Measurements from ENCODE around the gene CST1. TPM values are rescaled to one million over a fixed set of nuclear protein-coding genes. Genes with fewer than 3 reads are reported as not detected.

CST1 gene, protein sequence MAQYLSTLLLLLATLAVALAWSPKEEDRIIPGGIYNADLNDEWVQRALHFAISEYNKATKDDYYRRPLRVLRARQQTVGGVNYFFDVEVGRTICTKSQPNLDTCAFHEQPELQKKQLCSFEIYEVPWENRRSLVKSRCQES
- total RNA-seq = 3.9 TPM in 1 of 2 replicates, not detected in the other

DNA sequence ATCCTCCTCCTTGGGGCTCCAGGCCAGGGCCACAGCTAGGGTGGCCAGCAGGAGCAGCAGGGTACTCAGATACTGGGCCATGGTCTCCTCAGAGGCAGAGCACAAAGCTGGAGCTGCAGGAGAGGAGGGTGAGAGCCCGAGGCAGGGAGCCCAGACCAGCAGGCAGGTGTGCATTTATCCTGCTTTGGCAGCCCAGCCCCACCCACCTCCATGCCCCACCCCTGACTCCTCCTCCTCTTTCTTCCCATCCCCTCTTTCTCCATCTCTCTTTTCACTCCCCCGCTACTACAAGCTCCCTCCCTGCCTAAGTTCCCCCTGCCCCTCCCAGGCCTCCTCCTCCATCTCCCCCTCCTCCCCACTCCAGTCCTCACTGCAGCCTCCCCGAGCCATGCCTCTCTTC is at the start of gene CST1:
Gene CST1 (minus strand): TSS at position 150 of the 400 bp plus-strand sequence. CDS start 69 bp downstream, at position 81.

Other genes starting within 250 kb of the CST1 start
- not detected in 2 replicates for gene CST9L, start 182.5 kb downstream of the CST1 start, total RNA-seq
- not detected in 2 replicates for gene CST9, start 145.0 kb downstream of the CST1 start, total RNA-seq
- gene CST3, start 113.0 kb downstream of the CST1 start, total RNA-seq = 164 and 269 TPM in 2 replicates
- gene CST4, start 61.9 kb downstream of the CST1 start, total RNA-seq = not detected in 2 replicates
- not detected in 2 replicates for gene CST2, start 75.8 kb upstream of the CST1 start, total RNA-seq
- not detected in 2 replicates for gene CST5, start 128.8 kb upstream of the CST1 start, total RNA-seq
- not detected in 2 replicates for gene GGTLC1, start 237.8 kb upstream of the CST1 start, total RNA-seq

All from bronchial smooth muscle cell (primary cell).